ENCODE data around the gene ADORA2A.

Gene ADORA2A

GRCh38 chr22:24433828-24434470, 6.5 kb downstream of the ADORA2A start:
- no peak for DNase-seq

GRCh38 chr22:24434471-24435322, 7.3 kb downstream of the ADORA2A start:
- DNase-seq = no peak

GRCh38 chr22:24435323-24435645, 7.9 kb downstream of the ADORA2A start:
- DNase-seq = no peak

- no peak for DNase-seq
These were observed 8.5 kb downstream of the ADORA2A start for GRCh38 chr22:24435861-24436371.

GRCh38 chr22:24436553-24436952, 9.2 kb downstream of the ADORA2A start:
- no peak for DNase-seq

GRCh38 chr22:24437091-24437490, 9.7 kb downstream of the ADORA2A start:
- no peak for DNase-seq

GRCh38 chr22:24437741-24438328, 10.4 kb downstream of the ADORA2A start:
- no peak for DNase-seq

GRCh38 chr22:24440270-24440717, 12.9 kb downstream of the ADORA2A start:
- no peak for DNase-seq

GRCh38 chr22:24440718-24441405, 13.5 kb downstream of the ADORA2A start:
- no peak for DNase-seq

- no peak for DNase-seq
These were observed 14.3 kb downstream of the ADORA2A start for GRCh38 chr22:24441406-24442351.

GRCh38 chr22:24442352-24442744, 14.9 kb downstream of the ADORA2A start:
- no peak for DNase-seq

- DNase-seq = no peak
These were observed 16.3 kb downstream of the ADORA2A start for GRCh38 chr22:24443668-24444067.

GRCh38 chr22:24444251-24444650, 16.9 kb downstream of the ADORA2A start:
- no peak for DNase-seq

- no peak for DNase-seq
These were observed 17.5 kb downstream of the ADORA2A start for GRCh38 chr22:24444729-24445466.

GRCh38 chr22:24445481-24446259, 18.3 kb downstream of the ADORA2A start:
- no peak for DNase-seq

GRCh38 chr22:24446260-24446611, 18.8 kb downstream of the ADORA2A start:
- no peak for DNase-seq

GRCh38 chr22:24450610-24451009, 23.2 kb downstream of the ADORA2A start:
- DNase-seq = peak; percentile 31

- no peak for DNase-seq
These were observed 23.8 kb downstream of the ADORA2A start for GRCh38 chr22:24451162-24451561.

- no peak for DNase-seq
These were observed 26.5 kb downstream of the ADORA2A start for GRCh38 chr22:24453853-24454252.

- no peak for DNase-seq
These were observed 27.6 kb downstream of the ADORA2A start for GRCh38 chr22:24455039-24455438.

Data from NCI-H2081 treated with DMSO at 0.1 percent for 48 hours (cell line).